Smooth muscle cell (in vitro differentiated cells): ENCODE measurements around the gene NUDT8. TPM values are rescaled to one million over a fixed set of nuclear protein-coding genes. Genes with fewer than 3 reads are reported as not detected.
"Not testable (repeated sequence)": the region's sequence is repeated elsewhere in the genome, so short reads cannot be mapped to it uniquely, and the experiment has no call there.

ENCODE experiments used
- DNase-seq: peaks from one replicate; lab custom pipeline; 2025; ENCODE audit not compliant: unreplicated experiment; lab: John Stamatoyannopoulos, UW
- H2AFZ ChIP-seq: fragments of 200-600 bp; sonication (generic); 2 replicates; pipeline ENCODE4 v1.6.0; 2016; ENCODE audit warnings: antibody characterized with exemption, low read depth, mild to moderate bottlenecking
- H3F3A ChIP-seq: fragments of 200-600 bp; sonication (generic); 2 replicates; pipeline ENCODE4 v1.6.0; 2017; ENCODE audit warnings: antibody characterized with exemption, low read depth
- H3K27ac ChIP-seq: fragments of 200-600 bp; sonication (generic); 2 replicates; pipeline ENCODE4 v1.5.1; 2016; ENCODE audit warnings: low read depth, mild to moderate bottlenecking
- H3K27me3 ChIP-seq: fragments of 200-600 bp; sonication (generic); 2 replicates; pipeline ENCODE4 v1.6.1; 2016; ENCODE audit warnings: low read depth, mild to moderate bottlenecking
- H3K36me3 ChIP-seq: fragments of 200-600 bp; sonication (generic); 2 replicates; pipeline ENCODE4 v1.5.1; 2016; ENCODE audit warnings: low read depth
- H3K4me1 ChIP-seq: fragments of 200-600 bp; sonication (generic); 2 replicates; pipeline ENCODE4 v1.5.1; 2016; ENCODE audit warnings: low read depth
- H3K4me2 ChIP-seq: fragments of 200-600 bp; sonication (generic); 2 replicates; pipeline ENCODE4 v1.6.0; 2016; ENCODE audit warnings: mild to moderate bottlenecking
- H3K4me3 ChIP-seq: fragments of 200-600 bp; sonication (generic); 2 replicates; pipeline ENCODE4 v1.5.1; 2016; ENCODE audit warnings: mild to moderate bottlenecking
- H3K79me2 ChIP-seq: fragments of 200-600 bp; sonication (generic); 2 replicates; pipeline ENCODE4 v1.6.0; 2016; ENCODE audit warnings: low read depth, mild to moderate bottlenecking
- H3K9ac ChIP-seq: fragments of 200-600 bp; sonication (generic); 2 replicates; pipeline ENCODE4 v1.6.0; 2016; ENCODE audit warnings: low read depth
- H3K9me3 ChIP-seq: fragments of 200-600 bp; sonication (generic); replicated peaks from 2 replicates; pipeline ENCODE4 v1.5.1; 2016; ENCODE audit warnings: low read depth
- H4K20me1 ChIP-seq: fragments of 200-600 bp; sonication (generic); 2 replicates; pipeline ENCODE4 v1.6.0; 2016; ENCODE audit warnings: low read depth
- WGBS: methylation state at CpG from one replicate; pipeline ENCODE4 v1.1.7; 2016; ENCODE audit warnings: low lambda C conversion rate; 5-methylcytosine and 5-hydroxymethylcytosine counted together
- polyA plus RNA-seq: library from polyadenylated mRNA; unstranded; fragments of >200 nt; fragmentation: Nextera tagmentation; extraction: Ambion mirVana; gene quantifications from 2 replicates; pipeline ENCODE4 v1.2.1, GENCODE V29; 2016
- total RNA-seq: library from RNA; depleted of rRNA; stranded (reverse); fragments of >200 nt; gene quantifications from 2 replicates; pipeline ENCODE4 v1.2.3, GENCODE V29; 2014
- TF ChIP-seq, protein P1 (sequence below): fragments of 200-600 bp; sonication (generic); IDR thresholded peaks from 2 replicates; pipeline ENCODE4 v1.5.1; 2017; ENCODE audit warnings: borderline replicate concordance, mild to moderate bottlenecking, antibody characterized with exemption; ENCODE audit not compliant: insufficient read depth, poor library complexity, severe bottlenecking

Gene NUDT8
- total and polyA plus RNA-seq, 2 experiments from 2014 or later, result 0.67 to 15.6 TPM

DNA sequence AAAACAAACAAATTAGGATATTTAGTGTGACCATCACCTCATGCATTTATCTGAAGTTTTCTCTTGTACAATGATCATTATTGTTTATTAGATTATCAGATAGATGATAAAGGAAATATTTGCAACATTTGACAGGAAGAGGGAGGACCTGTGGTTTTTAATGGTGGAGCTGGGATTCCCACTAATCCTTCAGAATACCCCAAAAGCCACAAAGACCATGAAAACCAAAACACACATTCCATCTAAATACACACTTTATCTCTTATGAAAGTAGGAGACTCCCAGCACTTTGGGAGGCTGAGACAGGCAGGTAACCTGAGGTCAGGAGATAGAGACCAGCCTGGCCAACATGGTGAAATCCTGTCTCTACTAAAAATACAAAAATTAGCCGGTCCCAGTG lies 30.6 kb downstream of the NUDT8 start:
- Histone ChIP-seq H3F3A (no peaks in the 10 kb centered on the region), H3K4me3 (no peak overlapping the region), H4K20me1 (no peaks in the 10 kb centered on the region), H3K4me2 (no peak overlapping the region), H3K27ac (no peak overlapping the region), H3K4me1 (peaks cover under 1% of the 10 kb centered on the region), H3K36me3 (no peaks in the 10 kb centered on the region), H3K27me3 (no peaks in the 10 kb centered on the region), H2AFZ (no peak overlapping the region), H3K79me2 (no peaks in the 10 kb centered on the region), H3K9ac (no peak overlapping the region), H3K9me3 (no peaks in the 10 kb centered on the region)
- no peak for DNase-seq
- TF ChIP-seq, protein P1, sequence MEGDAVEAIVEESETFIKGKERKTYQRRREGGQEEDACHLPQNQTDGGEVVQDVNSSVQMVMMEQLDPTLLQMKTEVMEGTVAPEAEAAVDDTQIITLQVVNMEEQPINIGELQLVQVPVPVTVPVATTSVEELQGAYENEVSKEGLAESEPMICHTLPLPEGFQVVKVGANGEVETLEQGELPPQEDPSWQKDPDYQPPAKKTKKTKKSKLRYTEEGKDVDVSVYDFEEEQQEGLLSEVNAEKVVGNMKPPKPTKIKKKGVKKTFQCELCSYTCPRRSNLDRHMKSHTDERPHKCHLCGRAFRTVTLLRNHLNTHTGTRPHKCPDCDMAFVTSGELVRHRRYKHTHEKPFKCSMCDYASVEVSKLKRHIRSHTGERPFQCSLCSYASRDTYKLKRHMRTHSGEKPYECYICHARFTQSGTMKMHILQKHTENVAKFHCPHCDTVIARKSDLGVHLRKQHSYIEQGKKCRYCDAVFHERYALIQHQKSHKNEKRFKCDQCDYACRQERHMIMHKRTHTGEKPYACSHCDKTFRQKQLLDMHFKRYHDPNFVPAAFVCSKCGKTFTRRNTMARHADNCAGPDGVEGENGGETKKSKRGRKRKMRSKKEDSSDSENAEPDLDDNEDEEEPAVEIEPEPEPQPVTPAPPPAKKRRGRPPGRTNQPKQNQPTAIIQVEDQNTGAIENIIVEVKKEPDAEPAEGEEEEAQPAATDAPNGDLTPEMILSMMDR, result no peak
- 83% methylated on average over 1 of the region's 1 CpG for WGBS

DNA sequence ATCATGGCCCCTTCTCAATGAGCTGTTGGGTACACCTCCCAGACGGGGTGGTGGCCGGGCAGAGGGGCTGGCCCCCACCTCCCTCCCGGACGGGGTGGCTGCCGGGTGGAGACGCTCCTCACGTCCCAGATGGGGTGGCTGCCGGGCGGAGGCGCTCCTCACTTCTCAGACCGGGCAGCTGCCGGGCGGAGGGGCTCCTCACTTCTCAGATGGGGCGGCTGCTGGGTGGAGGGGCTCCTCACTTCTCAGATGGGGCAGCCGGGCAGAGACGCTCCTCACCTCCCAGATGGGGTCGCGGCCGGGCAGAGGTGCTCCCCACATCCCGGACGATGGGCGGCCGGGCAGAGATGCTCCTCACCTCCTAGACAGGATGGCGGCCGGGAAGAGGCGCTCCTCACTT lies 31.8 kb downstream of the NUDT8 start:
- not testable (repeated sequence) for H3F3A ChIP-seq, H3K36me3 ChIP-seq, H3K4me3 ChIP-seq, H3K27me3 ChIP-seq, H3K9ac ChIP-seq, H3K79me2 ChIP-seq, DNase-seq, H2AFZ ChIP-seq, H3K27ac ChIP-seq, H3K4me1 ChIP-seq, H4K20me1 ChIP-seq, H3K4me2 ChIP-seq, H3K9me3 ChIP-seq
- WGBS, result 93% methylated on average over 26 of the region's 26 CpGs

DNA sequence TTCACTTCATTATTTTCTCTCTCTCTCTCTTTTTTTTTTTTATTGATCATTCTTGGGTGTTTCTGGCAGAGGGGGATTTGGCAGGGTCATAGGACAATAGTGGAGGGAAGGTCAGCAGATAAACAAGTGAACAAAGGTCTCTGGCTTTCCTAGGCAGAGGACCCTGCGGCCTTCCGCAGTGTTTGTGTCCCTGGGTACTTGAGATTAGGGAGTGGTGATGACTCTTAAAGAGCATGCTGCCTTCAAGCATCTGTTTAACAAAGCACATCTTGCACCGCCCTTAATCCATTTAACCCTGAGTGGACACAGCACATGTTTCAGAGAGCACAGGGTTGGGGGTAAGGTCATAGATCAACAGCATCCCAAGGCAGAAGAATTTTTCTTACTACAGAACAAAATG lies 32.3 kb downstream of the NUDT8 start:
- DNase-seq, H4K20me1 ChIP-seq, H2AFZ ChIP-seq, H3K9me3 ChIP-seq, H3K79me2 ChIP-seq, H3K27ac ChIP-seq, H3K4me1 ChIP-seq, H3K36me3 ChIP-seq, H3K4me3 ChIP-seq, H3K9ac ChIP-seq, H3K4me2 ChIP-seq, H3F3A ChIP-seq, H3K27me3 ChIP-seq: not testable (repeated sequence)
- WGBS, result 100% methylated on average over 1 of the region's 3 CpGs

DNA sequence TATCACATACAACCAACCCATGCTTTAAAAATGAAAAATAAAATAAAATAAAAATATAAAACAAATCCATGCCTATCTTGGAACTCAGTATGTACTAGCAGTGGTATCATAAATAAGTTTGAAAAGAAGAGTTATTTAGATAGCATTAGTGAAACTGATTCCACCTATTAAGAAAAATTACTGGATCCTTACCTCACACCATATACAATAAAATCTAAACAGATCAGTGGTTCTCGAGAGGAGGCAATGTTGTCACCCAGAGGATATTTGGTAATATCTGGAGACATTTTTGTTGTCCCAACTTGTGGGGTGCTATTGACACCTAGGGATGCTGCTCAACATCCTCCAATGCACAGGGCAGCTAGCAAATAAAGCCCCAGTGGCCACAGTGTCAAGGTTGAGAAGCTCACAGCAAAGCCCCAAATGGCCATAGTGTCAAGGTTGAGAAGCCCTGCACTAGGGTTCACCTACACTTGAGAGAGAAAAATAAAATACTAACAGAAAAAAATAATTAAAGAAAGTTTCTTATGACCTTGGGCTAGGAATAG lies 32.9 kb downstream of the NUDT8 start:
- no peaks in the 10 kb centered on the region for H3K79me2 ChIP-seq
- no peak overlapping the region for H3K4me2 ChIP-seq
- DNase-seq, result no peak
- H4K20me1 ChIP-seq, result no peaks in the 10 kb centered on the region
- TF ChIP-seq, protein P1, result no peak
- H3K9ac ChIP-seq, result no peak overlapping the region
- H3F3A ChIP-seq, result no peaks in the 10 kb centered on the region
- H3K27ac ChIP-seq, result no peak overlapping the region
- WGBS, result 83% methylated on average over 1 of the region's 1 CpG
- no peaks in the 10 kb centered on the region for H3K4me1 ChIP-seq
- no peak overlapping the region for H3K4me3 ChIP-seq
- no peaks in the 10 kb centered on the region for H3K9me3 ChIP-seq
- no peak overlapping the region for H2AFZ ChIP-seq
- H3K36me3 ChIP-seq, result no peaks in the 10 kb centered on the region
- H3K27me3 ChIP-seq, result no peaks in the 10 kb centered on the region

DNA sequence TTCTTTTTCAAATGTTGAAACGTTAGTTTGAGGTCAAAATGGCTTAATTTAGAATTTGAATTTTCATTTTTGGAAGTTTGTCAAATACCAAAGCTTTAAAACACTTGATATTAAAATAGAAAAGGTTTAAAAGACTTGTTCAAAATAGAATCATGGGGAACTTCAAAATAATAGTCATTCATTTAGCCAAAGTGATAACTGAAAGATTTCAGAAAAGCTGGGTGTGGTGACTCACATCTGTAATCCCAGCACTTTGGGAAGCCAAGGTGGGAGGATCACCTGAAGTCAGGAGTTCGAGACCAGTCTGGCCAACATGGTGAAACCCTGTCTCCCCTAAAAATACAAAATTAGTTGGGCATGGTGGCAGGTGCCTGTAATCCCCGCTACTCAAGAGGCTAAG lies 35.3 kb downstream of the NUDT8 start:
- TF ChIP-seq, protein P1, result no peak
- no peaks in the 10 kb centered on the region for H3K9me3 ChIP-seq
- H3K4me1 ChIP-seq, result no peaks in the 10 kb centered on the region
- no peaks in the 10 kb centered on the region for H4K20me1 ChIP-seq
- H3K79me2 ChIP-seq, result no peaks in the 10 kb centered on the region
- no peaks in the 10 kb centered on the region for H3K36me3 ChIP-seq
- no peaks in the 10 kb centered on the region for H3K27me3 ChIP-seq
- no peaks in the 10 kb centered on the region for H3F3A ChIP-seq
- WGBS, result 84% methylated on average over 3 of the region's 3 CpGs
- no peak overlapping the region for H3K27ac ChIP-seq
- H2AFZ ChIP-seq, result no peak overlapping the region
- H3K4me2 ChIP-seq, result no peak overlapping the region
- no peak overlapping the region for H3K4me3 ChIP-seq
- no peak overlapping the region for H3K9ac ChIP-seq
- no peak for DNase-seq
